ENCODE measurements around the gene RNF113B. TPM values are rescaled to one million over a fixed set of nuclear protein-coding genes. Genes with fewer than 3 reads are reported as not detected.

Gene RNF113B
- total and polyA plus RNA-seq, 2 experiments from 2014 or later = 0.19 TPM; not detected in 1

DNA sequence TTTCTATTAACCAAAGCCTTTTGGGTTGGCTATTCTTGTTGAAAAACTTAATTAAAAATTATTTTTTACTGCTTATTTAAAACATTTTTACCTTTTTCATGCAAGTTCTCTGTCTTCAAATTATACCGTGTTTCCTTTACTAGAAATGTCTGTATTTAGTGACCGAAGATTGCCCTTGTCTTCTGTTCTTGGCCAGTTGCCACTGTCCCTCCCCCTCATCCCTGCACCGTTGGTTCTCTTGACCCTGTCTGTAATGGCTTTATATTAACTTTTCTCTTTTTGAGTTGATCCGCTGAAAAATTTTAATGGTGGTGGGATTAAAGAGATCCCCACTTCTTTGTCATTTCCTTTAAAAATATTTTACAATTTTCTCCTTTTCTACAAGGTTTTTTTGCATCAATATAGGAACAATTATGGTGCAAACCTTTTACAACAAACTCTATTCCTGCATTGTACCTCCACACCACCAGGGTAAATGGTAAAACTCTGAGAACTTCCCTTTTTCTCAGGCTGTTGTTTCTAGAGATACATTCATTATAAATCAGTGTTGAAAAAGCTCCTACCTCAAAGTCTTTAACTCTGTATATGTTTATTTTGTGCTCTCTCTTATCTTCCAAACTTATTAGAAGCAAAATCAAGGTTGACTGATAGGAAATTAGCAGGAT lies 12.9 kb upstream of the RNF113B start:
- Mint-ChIP-seq H3K4me3 (no peak overlapping the region), H3K4me1 (peaks cover 29% of the 10 kb centered on the region), H3K9me3 (no peaks in the 10 kb centered on the region), H3K36me3 (ENCODE audit: low read depth) (no peaks in the 10 kb centered on the region), H3K27me3 (ENCODE audit: insufficient read depth, low read depth, poor library complexity) (peaks cover 5% of the 10 kb centered on the region), H3K27ac (no peak overlapping the region)
- H4K20me1 ChIP-seq (replicated peaks; ENCODE audit: insufficient read depth) = peaks cover 5% of the 10 kb centered on the region; the same call in 1 of the 2 replicates
- peaks cover 20% of the 10 kb centered on the region for H3K4me1 ChIP-seq (ENCODE audit: insufficient read depth)
- no peaks in the 10 kb centered on the region for H3K9me2 ChIP-seq (ENCODE audit: insufficient read depth)
- no peak overlapping the region for H3K4me2 ChIP-seq
- H2AFZ ChIP-seq = no peak overlapping the region
- peaks cover 92% of the 10 kb centered on the region for H3K79me2 ChIP-seq (replicated peaks; ENCODE audit: insufficient read depth)
- TF ChIP-seq, protein P1, sequence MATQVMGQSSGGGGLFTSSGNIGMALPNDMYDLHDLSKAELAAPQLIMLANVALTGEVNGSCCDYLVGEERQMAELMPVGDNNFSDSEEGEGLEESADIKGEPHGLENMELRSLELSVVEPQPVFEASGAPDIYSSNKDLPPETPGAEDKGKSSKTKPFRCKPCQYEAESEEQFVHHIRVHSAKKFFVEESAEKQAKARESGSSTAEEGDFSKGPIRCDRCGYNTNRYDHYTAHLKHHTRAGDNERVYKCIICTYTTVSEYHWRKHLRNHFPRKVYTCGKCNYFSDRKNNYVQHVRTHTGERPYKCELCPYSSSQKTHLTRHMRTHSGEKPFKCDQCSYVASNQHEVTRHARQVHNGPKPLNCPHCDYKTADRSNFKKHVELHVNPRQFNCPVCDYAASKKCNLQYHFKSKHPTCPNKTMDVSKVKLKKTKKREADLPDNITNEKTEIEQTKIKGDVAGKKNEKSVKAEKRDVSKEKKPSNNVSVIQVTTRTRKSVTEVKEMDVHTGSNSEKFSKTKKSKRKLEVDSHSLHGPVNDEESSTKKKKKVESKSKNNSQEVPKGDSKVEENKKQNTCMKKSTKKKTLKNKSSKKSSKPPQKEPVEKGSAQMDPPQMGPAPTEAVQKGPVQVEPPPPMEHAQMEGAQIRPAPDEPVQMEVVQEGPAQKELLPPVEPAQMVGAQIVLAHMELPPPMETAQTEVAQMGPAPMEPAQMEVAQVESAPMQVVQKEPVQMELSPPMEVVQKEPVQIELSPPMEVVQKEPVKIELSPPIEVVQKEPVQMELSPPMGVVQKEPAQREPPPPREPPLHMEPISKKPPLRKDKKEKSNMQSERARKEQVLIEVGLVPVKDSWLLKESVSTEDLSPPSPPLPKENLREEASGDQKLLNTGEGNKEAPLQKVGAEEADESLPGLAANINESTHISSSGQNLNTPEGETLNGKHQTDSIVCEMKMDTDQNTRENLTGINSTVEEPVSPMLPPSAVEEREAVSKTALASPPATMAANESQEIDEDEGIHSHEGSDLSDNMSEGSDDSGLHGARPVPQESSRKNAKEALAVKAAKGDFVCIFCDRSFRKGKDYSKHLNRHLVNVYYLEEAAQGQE (IDR thresholded peaks at IDR 0.05; ENCODE audit: unreplicated experiment) = no peak
- TF ChIP-seq NANOG (IDR thresholded peaks at IDR 0.05; ENCODE audit: borderline replicate concordance) (no peak), POLR2AphosphoS5 (IDR thresholded peaks at IDR 0.05; ENCODE audit: low read depth) (no peak), ZNF331 (CRISPR knock-in tag; IDR thresholded peaks at IDR 0.05; ENCODE audit: low read depth) (no peak), ZNF114 (CRISPR knock-in tag; IDR thresholded peaks at IDR 0.05) (no peak), JUNB (IDR thresholded peaks at IDR 0.05; ENCODE audit: unreplicated experiment) (no peak), EZH2 (IDR thresholded peaks at IDR 0.05; ENCODE audit: low read depth, unreplicated experiment) (no peak), CREB1 (CRISPR knock-in tag; IDR thresholded peaks at IDR 0.05; ENCODE audit: low read depth) (no peak), EZH2phosphoT487 (IDR thresholded peaks at IDR 0.05; ENCODE audit: unreplicated experiment) (no peak), STAT1 (IDR thresholded peaks at IDR 0.05; ENCODE audit: unreplicated experiment) (no peak)
- TF ChIP-seq, protein P2, sequence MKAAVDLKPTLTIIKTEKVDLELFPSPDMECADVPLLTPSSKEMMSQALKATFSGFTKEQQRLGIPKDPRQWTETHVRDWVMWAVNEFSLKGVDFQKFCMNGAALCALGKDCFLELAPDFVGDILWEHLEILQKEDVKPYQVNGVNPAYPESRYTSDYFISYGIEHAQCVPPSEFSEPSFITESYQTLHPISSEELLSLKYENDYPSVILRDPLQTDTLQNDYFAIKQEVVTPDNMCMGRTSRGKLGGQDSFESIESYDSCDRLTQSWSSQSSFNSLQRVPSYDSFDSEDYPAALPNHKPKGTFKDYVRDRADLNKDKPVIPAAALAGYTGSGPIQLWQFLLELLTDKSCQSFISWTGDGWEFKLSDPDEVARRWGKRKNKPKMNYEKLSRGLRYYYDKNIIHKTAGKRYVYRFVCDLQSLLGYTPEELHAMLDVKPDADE (IDR thresholded peaks at IDR 0.05) = no peak
- TF ChIP-seq, protein P3, sequence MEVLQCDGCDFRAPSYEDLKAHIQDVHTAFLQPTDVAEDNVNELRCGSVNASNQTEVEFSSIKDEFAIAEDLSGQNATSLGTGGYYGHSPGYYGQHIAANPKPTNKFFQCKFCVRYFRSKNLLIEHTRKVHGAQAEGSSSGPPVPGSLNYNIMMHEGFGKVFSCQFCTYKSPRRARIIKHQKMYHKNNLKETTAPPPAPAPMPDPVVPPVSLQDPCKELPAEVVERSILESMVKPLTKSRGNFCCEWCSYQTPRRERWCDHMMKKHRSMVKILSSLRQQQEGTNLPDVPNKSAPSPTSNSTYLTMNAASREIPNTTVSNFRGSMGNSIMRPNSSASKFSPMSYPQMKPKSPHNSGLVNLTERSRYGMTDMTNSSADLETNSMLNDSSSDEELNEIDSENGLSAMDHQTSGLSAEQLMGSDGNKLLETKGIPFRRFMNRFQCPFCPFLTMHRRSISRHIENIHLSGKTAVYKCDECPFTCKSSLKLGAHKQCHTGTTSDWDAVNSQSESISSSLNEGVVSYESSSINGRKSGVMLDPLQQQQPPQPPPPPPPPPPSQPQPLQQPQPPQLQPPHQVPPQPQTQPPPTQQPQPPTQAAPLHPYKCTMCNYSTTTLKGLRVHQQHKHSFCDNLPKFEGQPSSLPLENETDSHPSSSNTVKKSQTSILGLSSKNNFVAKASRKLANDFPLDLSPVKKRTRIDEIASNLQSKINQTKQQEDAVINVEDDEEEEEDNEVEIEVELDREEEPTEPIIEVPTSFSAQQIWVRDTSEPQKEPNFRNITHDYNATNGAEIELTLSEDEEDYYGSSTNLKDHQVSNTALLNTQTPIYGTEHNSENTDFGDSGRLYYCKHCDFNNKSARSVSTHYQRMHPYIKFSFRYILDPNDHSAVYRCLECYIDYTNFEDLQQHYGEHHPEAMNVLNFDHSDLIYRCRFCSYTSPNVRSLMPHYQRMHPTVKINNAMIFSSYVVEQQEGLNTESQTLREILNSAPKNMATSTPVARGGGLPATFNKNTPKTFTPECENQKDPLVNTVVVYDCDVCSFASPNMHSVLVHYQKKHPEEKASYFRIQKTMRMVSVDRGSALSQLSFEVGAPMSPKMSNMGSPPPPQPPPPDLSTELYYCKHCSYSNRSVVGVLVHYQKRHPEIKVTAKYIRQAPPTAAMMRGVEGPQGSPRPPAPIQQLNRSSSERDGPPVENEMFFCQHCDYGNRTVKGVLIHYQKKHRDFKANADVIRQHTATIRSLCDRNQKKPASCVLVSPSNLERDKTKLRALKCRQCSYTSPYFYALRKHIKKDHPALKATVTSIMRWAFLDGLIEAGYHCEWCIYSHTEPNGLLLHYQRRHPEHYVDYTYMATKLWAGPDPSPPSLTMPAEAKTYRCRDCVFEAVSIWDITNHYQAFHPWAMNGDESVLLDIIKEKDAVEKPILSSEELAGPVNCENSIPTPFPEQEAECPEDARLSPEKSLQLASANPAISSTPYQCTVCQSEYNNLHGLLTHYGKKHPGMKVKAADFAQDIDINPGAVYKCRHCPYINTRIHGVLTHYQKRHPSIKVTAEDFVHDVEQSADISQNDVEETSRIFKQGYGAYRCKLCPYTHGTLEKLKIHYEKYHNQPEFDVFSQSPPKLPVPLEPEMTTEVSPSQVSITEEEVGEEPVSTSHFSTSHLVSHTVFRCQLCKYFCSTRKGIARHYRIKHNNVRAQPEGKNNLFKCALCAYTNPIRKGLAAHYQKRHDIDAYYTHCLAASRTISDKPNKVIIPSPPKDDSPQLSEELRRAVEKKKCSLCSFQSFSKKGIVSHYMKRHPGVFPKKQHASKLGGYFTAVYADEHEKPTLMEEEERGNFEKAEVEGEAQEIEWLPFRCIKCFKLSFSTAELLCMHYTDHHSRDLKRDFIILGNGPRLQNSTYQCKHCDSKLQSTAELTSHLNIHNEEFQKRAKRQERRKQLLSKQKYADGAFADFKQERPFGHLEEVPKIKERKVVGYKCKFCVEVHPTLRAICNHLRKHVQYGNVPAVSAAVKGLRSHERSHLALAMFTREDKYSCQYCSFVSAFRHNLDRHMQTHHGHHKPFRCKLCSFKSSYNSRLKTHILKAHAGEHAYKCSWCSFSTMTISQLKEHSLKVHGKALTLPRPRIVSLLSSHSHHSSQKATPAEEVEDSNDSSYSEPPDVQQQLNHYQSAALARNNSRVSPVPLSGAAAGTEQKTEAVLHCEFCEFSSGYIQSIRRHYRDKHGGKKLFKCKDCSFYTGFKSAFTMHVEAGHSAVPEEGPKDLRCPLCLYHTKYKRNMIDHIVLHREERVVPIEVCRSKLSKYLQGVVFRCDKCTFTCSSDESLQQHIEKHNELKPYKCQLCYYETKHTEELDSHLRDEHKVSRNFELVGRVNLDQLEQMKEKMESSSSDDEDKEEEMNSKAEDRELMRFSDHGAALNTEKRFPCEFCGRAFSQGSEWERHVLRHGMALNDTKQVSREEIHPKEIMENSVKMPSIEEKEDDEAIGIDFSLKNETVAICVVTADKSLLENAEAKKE (CRISPR knock-in tag; IDR thresholded peaks at IDR 0.05) = no peak
- TF ChIP-seq, protein P4, sequence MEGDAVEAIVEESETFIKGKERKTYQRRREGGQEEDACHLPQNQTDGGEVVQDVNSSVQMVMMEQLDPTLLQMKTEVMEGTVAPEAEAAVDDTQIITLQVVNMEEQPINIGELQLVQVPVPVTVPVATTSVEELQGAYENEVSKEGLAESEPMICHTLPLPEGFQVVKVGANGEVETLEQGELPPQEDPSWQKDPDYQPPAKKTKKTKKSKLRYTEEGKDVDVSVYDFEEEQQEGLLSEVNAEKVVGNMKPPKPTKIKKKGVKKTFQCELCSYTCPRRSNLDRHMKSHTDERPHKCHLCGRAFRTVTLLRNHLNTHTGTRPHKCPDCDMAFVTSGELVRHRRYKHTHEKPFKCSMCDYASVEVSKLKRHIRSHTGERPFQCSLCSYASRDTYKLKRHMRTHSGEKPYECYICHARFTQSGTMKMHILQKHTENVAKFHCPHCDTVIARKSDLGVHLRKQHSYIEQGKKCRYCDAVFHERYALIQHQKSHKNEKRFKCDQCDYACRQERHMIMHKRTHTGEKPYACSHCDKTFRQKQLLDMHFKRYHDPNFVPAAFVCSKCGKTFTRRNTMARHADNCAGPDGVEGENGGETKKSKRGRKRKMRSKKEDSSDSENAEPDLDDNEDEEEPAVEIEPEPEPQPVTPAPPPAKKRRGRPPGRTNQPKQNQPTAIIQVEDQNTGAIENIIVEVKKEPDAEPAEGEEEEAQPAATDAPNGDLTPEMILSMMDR (conservative IDR thresholded peaks at IDR 0.05; ENCODE audit: low read depth in 2 of 2) = no peak
- H3K27me3 ChIP-seq (ENCODE audit: insufficient read depth) = no peaks in the 10 kb centered on the region
- H3F3A ChIP-seq (replicated peaks; ENCODE audit: low read depth) = no peaks in the 10 kb centered on the region
- ATAC-seq = no peak
- no peaks in the 10 kb centered on the region for H3K36me3 ChIP-seq (ENCODE audit: insufficient read depth)
- H3K27ac ChIP-seq (ENCODE audit: low read depth) = no peak overlapping the region
- no peak overlapping the region for H3K4me3 ChIP-seq
- DNase-seq (ENCODE audit: low spot score) = no peak
